Stimulated activated CD4-positive, alpha-beta T cell treated with anti-CD3 and anti-CD28 coated beads, Interleukin-2, amount 100 ng/mL, for 24 hours (primary cell): ENCODE measurements around the gene BEST1.
"Not testable (repeated sequence)": the region's sequence is repeated elsewhere in the genome, so short reads cannot be mapped to it uniquely, and the experiment has no call there.

ENCODE experiments used
- DNase-seq, 2 donors: peaks; one replicate each; pipeline ENCODE4 v3.0.0-alpha.2; 2020

BEST1 gene

GRCh38 chr11:61949169-61950034, 749 bp upstream of the BEST1 start:
- no peak for DNase-seq

GRCh38 chr11:61951484-61952135, 1.5 kb downstream of the BEST1 start:
- DNase-seq, result no peak

- no peak for DNase-seq
Observed at GRCh38 chr11:61952882-61953281, 2.7 kb downstream of the BEST1 start.

GRCh38 chr11:61953632-61954031, 3.5 kb downstream of the BEST1 start:
- not testable (repeated sequence) for DNase-seq

DNA sequence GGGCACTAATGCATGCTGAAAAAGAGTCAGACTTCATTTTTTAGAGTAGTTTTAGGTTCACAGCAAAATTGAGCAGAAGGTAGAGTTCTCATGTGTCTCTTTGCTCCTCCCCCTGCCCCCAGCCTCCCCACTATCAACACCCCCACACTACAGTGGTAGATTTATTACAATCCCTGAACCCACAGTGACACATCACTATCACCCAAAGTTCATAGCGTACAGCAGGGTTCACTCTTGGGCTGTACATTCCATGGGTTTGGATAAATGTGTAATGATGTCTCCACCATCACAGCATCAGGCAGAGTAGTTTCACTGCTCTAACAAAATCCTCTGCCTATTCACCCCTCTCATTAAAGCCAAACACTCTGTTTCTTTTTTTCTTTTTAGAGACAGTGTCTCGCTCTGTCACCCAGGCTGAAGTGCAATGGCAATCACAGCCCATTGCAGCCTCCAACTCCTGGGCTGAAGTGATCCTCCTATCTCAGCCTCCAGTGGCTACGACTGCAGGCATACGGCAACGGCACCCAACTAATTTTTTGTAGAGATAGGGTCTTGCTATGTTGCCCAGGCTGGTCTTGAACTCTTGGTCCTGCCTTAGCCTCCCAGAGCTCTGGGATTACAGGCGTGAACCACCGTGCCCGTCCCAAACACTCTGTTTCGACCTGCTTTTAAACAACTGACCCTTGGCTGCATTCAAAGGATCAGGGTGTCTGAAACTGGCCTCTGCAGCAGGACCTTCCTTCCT, 4.1 kb downstream of the BEST1 start:
- no peak for DNase-seq

DNA sequence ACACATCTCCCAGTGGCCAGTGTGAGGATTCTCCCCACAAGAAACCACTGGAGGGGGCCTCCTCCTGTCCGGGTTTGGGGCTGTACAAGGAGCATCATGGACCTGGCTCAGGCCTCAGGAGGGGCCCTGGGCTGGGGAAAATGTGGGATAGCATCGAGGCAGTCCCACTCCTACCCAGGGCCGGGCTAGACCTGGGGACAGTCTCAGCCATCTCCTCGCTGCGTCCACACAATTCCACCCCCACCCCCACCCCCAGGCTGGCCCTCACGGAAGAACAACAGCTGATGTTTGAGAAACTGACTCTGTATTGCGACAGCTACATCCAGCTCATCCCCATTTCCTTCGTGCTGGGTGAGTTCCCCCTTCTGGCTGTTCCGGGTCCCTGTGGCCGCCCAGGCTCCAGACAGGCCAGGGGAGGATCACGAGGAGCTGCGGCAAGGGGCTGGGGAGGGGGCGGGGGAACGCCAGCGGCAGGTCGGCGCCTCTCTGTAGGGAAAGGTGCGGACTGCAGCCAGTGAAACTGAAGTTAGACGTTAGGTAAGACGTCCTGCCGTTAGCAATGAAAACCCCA, 4.8 kb downstream of the BEST1 start:
- no peak for DNase-seq

DNA sequence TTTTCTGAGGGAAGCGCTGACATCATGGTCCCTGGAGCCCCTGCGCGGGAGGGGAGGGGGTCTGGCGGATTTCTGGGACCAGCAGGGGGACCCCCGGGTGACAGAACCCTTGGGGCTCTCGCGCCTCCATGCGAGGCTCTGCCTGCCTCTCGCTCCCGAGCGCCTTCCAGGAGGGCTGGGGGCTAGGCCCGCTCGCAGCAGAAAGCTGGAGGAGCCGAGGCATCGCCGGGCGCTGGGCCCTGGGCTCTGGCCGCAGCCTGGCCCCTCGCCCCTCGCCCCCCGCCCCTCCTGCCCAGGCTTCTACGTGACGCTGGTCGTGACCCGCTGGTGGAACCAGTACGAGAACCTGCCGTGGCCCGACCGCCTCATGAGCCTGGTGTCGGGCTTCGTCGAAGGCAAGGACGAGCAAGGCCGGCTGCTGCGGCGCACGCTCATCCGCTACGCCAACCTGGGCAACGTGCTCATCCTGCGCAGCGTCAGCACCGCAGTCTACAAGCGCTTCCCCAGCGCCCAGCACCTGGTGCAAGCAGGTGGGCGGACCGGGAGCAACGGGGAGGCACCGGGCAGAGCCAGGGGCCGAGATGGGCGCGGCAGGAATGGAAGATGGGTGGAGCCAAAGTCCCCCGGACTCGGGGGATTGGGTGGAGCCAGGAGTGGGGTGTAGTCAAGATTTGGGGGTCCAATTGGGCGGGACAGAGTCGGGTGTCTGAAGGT, 5.4 kb downstream of the BEST1 start:
- peak in 1 of 2 donors; percentile 34 for DNase-seq

DNA sequence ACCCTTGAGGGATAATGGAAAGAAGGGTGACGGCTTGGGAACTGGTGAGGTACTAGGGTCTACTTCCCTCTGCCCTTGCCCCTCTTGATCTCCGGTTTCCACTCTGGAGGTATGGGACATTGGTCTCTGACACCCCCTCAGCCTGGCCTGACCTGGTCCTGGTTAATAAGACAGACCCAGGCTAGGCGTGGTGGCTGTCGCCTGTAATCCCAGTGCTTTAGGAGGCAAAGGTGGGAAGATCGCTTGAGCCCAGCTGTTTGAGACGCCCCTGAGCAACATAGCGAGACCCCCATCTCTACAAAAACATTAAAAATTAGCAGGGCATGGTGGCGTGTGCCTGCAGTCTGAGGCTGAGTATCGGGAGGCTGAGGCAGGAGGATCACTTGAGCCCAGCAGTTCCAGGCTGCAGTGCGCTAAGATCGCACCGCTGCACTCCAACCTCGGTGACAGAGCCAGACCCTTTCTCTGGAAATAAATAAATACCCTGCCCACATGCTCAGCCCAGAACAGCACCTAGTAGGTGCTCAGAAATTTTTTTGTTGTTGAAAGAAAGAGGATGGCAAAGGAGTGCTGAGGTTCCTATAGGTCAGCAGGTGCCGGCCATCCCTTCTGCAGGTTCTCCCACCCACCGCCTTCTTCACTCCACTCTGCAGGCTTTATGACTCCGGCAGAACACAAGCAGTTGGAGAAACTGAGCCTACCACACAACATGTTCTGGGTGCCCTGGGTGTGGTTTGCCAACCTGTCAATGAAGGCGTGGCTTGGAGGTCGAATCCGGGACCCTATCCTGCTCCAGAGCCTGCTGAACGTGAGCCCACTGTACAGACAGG, 6.3 kb downstream of the BEST1 start:
- no peak for DNase-seq

DNA sequence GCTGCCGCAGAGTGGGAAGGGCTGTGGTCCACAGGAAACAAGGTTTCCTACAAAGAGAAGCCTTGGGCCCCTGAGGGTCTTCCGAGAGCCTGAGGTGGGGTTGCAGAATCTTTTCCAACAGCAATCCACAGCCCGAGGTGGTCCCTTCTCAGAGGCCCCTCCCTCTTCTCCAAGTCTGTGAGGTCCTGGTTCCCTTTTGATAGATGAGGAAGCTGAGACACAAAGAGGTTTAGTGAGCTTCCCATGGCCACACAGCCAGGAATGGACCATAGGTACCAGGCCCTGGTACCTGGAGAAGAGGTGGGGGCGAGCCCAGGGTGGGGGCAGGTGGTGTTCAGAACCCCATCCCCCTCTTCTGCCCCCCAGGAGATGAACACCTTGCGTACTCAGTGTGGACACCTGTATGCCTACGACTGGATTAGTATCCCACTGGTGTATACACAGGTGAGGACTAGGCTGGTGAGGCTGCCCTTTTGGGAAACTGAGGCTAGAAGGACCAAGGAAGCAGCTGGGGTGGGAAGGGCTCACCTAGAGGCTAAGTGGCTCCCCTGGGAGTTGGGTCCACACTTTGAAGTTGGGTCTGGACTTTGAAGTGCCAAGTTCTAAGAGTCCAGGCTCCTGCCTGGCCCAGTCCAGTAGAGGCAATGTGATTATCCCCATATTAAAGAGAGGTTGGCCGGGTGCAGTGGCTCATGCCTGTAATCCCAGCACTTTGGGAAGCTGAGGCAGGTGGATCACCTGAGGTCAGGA, 7.0 kb downstream of the BEST1 start:
- DNase-seq, result no peak

GRCh38 chr11:61958590-61958989, 8.4 kb downstream of the BEST1 start:
- DNase-seq, result no peak

DNA sequence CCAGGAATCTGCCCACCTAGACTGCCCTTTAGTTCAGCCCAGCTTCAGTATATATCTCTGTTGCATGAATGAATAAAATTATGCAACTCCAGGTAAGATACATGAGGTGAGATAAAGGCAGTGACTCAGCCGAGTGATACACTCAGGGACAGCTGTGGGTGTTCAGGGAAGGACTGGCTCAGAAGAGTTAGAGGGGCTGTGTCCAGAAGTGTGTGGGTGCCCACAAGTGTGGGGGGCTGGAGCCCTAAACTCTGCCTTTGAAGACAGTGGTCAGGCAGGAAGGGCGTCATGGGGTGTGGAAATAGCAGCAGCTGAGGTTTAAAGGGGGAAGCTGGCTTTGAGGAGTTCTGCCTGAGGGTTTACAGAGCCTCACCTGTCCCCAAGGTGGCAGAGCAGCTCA, 9.0 kb downstream of the BEST1 start:
- no peak for DNase-seq

GRCh38 chr11:61959678-61960077, 9.5 kb downstream of the BEST1 start:
- no peak for DNase-seq

- DNase-seq, result no peak
Observed at GRCh38 chr11:61960532-61960931, 10.4 kb downstream of the BEST1 start.

GRCh38 chr11:61961570-61962212, 11.5 kb downstream of the BEST1 start:
- no peak for DNase-seq

- DNase-seq, result no peak
Observed at GRCh38 chr11:61962213-61963015, 12.3 kb downstream of the BEST1 start.

- no peak for DNase-seq
Observed at GRCh38 chr11:61963016-61963281, 12.8 kb downstream of the BEST1 start.

- no peak for DNase-seq
Observed at GRCh38 chr11:61963282-61964057, 13.3 kb downstream of the BEST1 start.

DNA sequence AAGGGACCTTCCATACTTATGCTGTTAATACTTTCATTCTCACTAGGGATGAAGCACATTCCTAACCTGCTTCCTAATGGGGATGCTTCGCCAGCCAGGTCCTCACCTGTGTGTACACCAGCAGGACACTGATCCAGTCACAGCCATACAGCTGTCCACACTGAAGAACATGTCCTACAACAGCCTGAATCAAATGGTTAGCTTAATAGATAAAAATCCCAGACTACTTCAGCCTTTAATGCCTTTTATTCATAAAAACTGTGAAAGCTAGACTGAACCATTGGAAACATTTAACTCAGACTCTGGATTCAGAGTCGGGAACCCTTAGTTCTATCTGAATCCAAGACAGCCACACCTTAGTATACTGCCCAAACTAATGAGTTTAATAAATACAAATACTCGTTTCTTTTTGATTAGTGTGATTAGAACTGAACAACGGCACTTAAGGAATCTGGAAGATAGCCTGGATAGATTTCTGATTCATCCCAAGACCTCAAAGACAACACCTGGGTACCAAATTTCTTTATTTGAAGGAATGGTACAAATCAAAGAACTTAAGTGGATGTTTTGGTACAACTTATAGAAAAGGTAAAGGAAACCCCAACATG, 14.0 kb downstream of the BEST1 start:
- no peak for DNase-seq
